SK-N-SH (cell line): Measurements from ENCODE around the gene DCAF5.
"Not testable (repeated sequence)": the region's sequence is repeated elsewhere in the genome, so short reads cannot be mapped to it uniquely, and the experiment has no call there.

Experiments used
- CTCF ChIP-seq: fragments of 200-600 bp; sonication (generic); IDR thresholded peaks from 2 replicates; pipeline ENCODE4 v1.6.1; 2017; ENCODE audit warnings: antibody characterized with exemption, mild to moderate bottlenecking, moderate library complexity
- IRF3 ChIP-seq: fragments of 150-350 bp; IDR thresholded peaks from 2 replicates; pipeline ENCODE4 v1.6.1; 2016; ENCODE audit warnings: mild to moderate bottlenecking, low read depth, low read length
- MAX ChIP-seq: IDR thresholded peaks from 2 replicates; pipeline ENCODE4 v1.4.0; 2012; ENCODE audit warnings: low read depth
- RCOR1 ChIP-seq: fragments of 150-350 bp; IDR thresholded peaks from 2 replicates; pipeline ENCODE4 v1.6.1; 2017; ENCODE audit warnings: antibody characterized with exemption, low read length
- RFX5 ChIP-seq: IDR thresholded peaks from 2 replicates; pipeline ENCODE4 v1.6.1; 2012; ENCODE audit warnings: mild to moderate bottlenecking, improper control_type of control experiment, low read length
- SIN3A ChIP-seq: IDR thresholded peaks from 2 replicates; pipeline ENCODE4 v1.6.1; 2012; ENCODE audit warnings: low read depth, mild to moderate bottlenecking, low read length, moderate library complexity, borderline replicate concordance
- USF2 ChIP-seq: fragments of 150-350 bp; IDR thresholded peaks from 2 replicates; pipeline ENCODE4 v1.6.1; 2017; ENCODE audit warnings: antibody characterized with exemption, low read length, low read depth, borderline replicate concordance

- not testable (repeated sequence) for TF ChIP-seq CTCF, RFX5, USF2, MAX, SIN3A, RCOR1, IRF3
These were observed 12.9 kb upstream of the DCAF5 start for GRCh38 chr14:69165787-69166186.
